Immature natural killer cell (primary cell): ENCODE measurements around the gene PPP5C. TPM values are rescaled to one million over a fixed set of nuclear protein-coding genes. Genes with fewer than 3 reads are reported as not detected.

Experiments used
- DNase-seq, 3 donors: peaks; one replicate each; pipeline ENCODE4 v3.0.0; 2022; ENCODE audit warnings: mixed read lengths in 1 of 3
- H3K27ac Mint-ChIP-seq, 6 donors: one replicate each; pipeline ENCODE4 v1.8.0; 2020; ENCODE audit warnings: mixed read lengths in 6 of 6, mild to moderate bottlenecking in 5 of 6, inconsistent platforms in 4 of 6, moderate library complexity in 3 of 6
- H3K27me3 Mint-ChIP-seq, 3 donors: one replicate each; pipeline ENCODE4 v1.8.0; 2020 to 2021; ENCODE audit warnings: low read depth in 3 of 3, mild to moderate bottlenecking in 3 of 3, mixed read lengths in 3 of 3, moderate library complexity in 3 of 3, inconsistent platforms in 1 of 3
- H3K36me3 Mint-ChIP-seq, 3 donors: one replicate each; pipeline ENCODE4 v1.8.0; 2020; ENCODE audit warnings: mixed read lengths in 3 of 3, inconsistent platforms in 2 of 3, mild to moderate bottlenecking in 2 of 3
- H3K4me1 Mint-ChIP-seq, 2 donors: one replicate each; pipeline ENCODE4 v1.8.0; 2020; ENCODE audit warnings: inconsistent platforms in 2 of 2, mild to moderate bottlenecking in 2 of 2, mixed read lengths in 2 of 2, moderate library complexity in 1 of 2
- H3K4me3 Mint-ChIP-seq, 5 donors: one replicate each; pipeline ENCODE4 v1.8.0; 2020; ENCODE audit warnings: mild to moderate bottlenecking in 5 of 5, mixed read lengths in 5 of 5, inconsistent platforms in 3 of 5, moderate library complexity in 3 of 5
- H3K9me3 Mint-ChIP-seq, 6 donors: one replicate each; pipeline ENCODE4 v1.8.0; 2020; ENCODE audit warnings: mild to moderate bottlenecking in 6 of 6, mixed read lengths in 6 of 6, inconsistent platforms in 4 of 6, moderate library complexity in 3 of 6
- polyA plus RNA-seq, 3 donors: library from polyadenylated mRNA; unstranded; fragments of 300-500 nt; fragmentation: Illumina TruSeq; gene quantifications; one replicate each; pipeline ENCODE4 v1.2.3, GENCODE V29; 2021

PPP5C gene, protein sequence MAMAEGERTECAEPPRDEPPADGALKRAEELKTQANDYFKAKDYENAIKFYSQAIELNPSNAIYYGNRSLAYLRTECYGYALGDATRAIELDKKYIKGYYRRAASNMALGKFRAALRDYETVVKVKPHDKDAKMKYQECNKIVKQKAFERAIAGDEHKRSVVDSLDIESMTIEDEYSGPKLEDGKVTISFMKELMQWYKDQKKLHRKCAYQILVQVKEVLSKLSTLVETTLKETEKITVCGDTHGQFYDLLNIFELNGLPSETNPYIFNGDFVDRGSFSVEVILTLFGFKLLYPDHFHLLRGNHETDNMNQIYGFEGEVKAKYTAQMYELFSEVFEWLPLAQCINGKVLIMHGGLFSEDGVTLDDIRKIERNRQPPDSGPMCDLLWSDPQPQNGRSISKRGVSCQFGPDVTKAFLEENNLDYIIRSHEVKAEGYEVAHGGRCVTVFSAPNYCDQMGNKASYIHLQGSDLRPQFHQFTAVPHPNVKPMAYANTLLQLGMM
- polyA plus RNA-seq: 10 to 100 TPM; 25.0 to 80.9 (median 63.8) TPM

DNA sequence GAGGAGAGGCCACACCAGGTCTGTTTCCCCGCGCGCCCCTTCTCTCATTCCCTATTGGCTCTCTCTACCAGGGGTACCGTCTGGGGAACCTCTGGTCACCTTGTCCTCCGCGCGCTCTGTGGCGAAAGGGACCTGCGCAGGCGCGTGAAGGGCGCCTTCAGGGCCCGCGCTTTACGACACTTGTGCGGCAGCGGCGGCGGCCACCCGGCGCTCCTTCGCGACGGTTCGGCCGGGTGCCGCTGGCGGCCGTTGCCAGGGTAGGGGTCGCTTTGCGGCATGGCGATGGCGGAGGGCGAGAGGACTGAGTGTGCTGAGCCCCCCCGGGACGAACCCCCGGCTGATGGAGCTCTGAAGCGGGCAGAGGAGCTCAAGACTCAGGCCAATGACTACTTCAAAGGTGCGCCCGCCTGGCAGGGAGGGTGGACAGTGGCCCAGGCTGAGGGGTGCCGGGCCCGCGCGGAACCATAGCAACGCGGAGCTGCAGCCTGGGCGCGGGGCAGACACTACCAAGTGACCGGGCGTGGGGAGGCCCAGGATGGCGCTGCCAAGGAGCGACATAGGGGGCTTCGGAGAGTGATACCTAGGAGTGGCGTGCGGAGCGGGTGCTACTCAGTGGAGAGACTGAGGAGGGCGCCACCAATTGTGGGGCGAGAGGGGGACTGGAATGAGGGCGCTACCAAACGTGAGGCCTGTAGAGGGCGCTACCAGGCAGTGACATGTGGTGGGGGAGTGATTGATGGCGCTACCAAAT is at the start of gene PPP5C:
Gene PPP5C, plus strand, starts transcription at position 267 of the 751 bp plus-strand sequence. Its CDS starts 10 bp downstream, at position 277.
- peak; percentile 87 to 88 (median 88) for DNase-seq
- H3K4me3 Mint-ChIP-seq: peak within 1 kb of the TSS; percentile 94 to 98 (median 97)
- peaks cover 17 to 20% (median 17%) of the 10 kb centered on the region in 3 donors for H3K27me3 Mint-ChIP-seq
- H3K4me1 Mint-ChIP-seq: peaks cover 62 to 67% of the 10 kb centered on the region in 2 donors
- no peaks in the 10 kb centered on the region for H3K9me3 Mint-ChIP-seq
- peak within 1 kb of the TSS; percentile 77 to 94 (median 88) for H3K27ac Mint-ChIP-seq
- H3K36me3 Mint-ChIP-seq: peaks cover 0 to 4% (median 0%) of the 10 kb centered on the region in 3 donors

DNA sequence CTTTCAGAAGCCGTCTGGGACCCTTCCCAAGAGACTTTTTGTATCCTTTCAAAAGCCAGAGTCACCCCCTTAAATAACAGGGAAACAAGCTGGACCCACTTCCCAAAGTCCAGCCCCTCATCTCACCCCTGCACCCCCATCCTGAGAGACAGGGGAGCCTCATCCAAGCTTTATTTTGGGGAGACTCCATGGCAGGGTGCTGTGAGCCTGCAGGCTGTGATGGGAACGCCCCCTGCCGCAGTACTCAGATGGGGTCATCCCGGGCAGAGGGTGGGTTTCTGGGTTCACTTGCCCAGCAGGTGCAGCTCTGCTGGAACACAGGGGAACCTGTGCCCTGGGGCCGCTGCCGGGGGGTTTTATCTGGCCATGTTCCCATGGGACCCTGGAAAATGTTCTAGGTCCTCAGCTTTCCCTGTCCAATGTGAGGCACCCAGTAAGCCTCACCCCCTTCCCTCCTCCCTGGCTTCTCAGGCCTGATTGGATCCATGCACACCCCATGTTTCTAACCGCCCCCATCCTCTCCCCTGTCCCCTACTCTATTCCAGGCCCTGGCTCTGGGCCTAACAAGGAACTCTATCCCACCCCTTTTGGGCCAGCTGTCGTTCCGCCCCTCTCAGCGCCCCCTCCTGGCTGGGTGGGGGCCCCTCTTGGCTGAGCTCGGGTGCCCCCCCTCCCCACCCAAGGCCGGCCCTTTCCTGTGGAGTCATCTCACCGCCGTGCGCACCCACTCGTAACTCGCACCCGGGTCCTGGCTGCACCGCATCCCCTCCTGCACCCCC is 49.0 kb upstream of the PPP5C start:
- H3K36me3 Mint-ChIP-seq: peaks cover 0 to 3% (median 0%) of the 10 kb centered on the region in 3 donors
- no peak overlapping the region for H3K4me3 Mint-ChIP-seq
- H3K9me3 Mint-ChIP-seq: peaks cover 0 to 1% (median 0%) of the 10 kb centered on the region in 6 donors
- no peaks in the 10 kb centered on the region for H3K4me1 Mint-ChIP-seq
- no peak overlapping the region for H3K27ac Mint-ChIP-seq
- no peak for DNase-seq
- H3K27me3 Mint-ChIP-seq: peaks cover 7 to 16% (median 10%) of the 10 kb centered on the region in 3 donors

DNA sequence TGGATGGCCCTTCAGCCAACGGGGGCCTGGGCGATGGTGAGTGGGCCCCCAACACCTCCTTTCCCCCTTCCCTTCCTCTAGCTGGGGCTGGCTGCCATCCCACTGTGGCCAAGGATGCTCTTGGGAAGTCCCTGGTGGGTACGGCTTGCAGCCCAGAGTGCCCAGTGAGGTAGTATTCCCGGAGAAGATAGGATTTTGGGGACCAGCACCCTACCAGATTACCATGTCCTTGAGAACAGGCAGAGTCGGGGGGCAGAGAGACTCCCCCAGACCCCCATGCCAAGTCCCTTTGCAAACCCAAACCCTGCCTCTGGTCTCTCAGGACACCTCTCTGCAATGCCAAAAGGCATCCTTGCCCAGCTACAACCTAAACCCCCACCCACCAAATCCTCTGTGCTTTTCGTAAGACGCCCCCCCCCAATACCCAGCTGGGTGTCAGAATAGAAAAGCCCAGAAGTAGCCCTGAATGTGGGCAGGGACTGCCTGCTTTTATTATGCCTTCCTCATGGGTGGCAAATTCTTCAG is 48.3 kb upstream of the PPP5C start:
- Mint-ChIP-seq H3K27me3 (peaks cover 8 to 17% (median 10%) of the 10 kb centered on the region in 3 donors), H3K4me1 (no peaks in the 10 kb centered on the region), H3K36me3 (peaks cover 0 to 3% (median 0%) of the 10 kb centered on the region in 3 donors), H3K27ac (no peak overlapping the region), H3K4me3 (no peak overlapping the region), H3K9me3 (peaks cover 0 to 1% (median 0%) of the 10 kb centered on the region in 6 donors)
- no peak for DNase-seq

DNA sequence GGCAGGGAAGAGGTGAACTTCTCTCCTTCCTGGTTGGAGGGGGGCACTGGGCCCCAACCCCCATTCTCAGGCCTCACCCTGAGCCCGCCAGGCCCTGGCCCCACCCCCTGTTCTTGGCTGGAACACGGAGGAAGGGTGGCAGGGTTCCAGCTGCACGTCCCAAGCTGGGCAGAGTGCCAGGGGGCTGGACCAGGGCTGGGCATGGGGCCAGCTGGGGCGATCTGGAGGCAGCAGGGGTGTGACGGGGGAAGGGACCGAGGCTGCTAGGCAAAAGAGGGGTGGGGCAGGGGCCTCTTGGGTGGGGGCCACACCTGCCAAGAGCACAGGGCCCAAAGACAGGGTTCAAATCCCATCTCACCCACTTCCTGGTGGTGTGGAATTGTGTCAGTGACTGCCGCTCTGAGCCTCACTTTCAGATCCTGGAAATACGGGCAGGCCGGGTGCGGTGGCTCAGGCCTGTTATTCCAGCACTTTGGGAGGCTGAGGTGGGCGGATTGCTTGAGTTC is 47.8 kb upstream of the PPP5C start:
- Mint-ChIP-seq H3K27me3 (peaks cover 8 to 17% (median 10%) of the 10 kb centered on the region in 3 donors), H3K36me3 (peaks cover 0 to 3% (median 0%) of the 10 kb centered on the region in 3 donors), H3K4me1 (no peaks in the 10 kb centered on the region), H3K9me3 (peaks cover 0 to 1% (median 0%) of the 10 kb centered on the region in 6 donors), H3K4me3 (no peak overlapping the region), H3K27ac (no peak overlapping the region)
- DNase-seq: no peak

DNA sequence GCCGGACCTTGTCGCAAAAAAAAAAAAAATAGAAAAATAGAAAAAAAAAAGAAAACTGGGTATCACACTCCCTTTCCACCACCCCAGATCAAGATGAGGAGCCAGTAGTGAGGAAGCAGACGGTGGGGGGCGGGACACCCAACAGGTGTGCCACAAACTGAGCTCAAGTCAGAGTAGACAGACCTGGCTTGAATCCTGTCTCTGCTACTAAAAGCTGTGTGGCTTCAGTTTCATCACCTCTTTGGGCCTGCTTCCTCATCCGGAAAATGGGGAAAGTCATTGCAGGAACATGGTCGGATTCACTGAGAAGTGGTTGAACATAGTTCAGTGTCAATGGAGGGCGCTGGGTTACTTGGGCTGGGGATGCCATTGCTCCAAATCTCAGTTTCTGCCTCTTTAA is 47.2 kb upstream of the PPP5C start:
- Mint-ChIP-seq H3K36me3 (peaks cover 0 to 3% (median 0%) of the 10 kb centered on the region in 3 donors), H3K27me3 (peaks cover 6 to 19% (median 8%) of the 10 kb centered on the region in 3 donors), H3K9me3 (peaks cover 0 to 1% (median 0%) of the 10 kb centered on the region in 6 donors), H3K4me3 (no peak overlapping the region), H3K27ac (no peak overlapping the region), H3K4me1 (no peaks in the 10 kb centered on the region)
- no peak for DNase-seq

DNA sequence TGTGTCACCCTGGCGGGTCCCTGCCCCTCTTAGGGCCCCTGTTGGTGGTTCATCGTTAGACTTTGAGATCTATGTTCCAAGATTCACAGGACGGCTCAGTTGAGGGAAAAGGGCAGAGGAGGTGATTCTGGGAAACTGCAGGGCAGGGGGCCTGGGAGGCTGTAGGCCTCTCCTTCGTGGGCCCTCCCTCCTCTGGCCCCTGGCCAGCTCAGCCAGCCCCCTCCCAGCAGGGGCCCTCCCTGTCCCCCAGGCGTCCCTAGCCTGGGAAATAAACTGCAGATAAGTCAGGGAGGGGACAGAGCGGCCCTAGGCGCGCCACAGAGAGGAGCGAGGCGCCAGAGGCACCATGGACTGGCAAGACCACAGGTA is 43.6 kb upstream of the PPP5C start:
- Mint-ChIP-seq H3K27ac (no peak overlapping the region), H3K9me3 (peaks cover 0 to 6% (median 5%) of the 10 kb centered on the region in 6 donors), H3K27me3 (peaks cover 0 to 11% (median 6%) of the 10 kb centered on the region in 3 donors), H3K4me3 (no peak overlapping the region), H3K36me3 (peaks cover 0 to 5% (median 0%) of the 10 kb centered on the region in 3 donors), H3K4me1 (no peaks in the 10 kb centered on the region)
- DNase-seq: no peak

DNA sequence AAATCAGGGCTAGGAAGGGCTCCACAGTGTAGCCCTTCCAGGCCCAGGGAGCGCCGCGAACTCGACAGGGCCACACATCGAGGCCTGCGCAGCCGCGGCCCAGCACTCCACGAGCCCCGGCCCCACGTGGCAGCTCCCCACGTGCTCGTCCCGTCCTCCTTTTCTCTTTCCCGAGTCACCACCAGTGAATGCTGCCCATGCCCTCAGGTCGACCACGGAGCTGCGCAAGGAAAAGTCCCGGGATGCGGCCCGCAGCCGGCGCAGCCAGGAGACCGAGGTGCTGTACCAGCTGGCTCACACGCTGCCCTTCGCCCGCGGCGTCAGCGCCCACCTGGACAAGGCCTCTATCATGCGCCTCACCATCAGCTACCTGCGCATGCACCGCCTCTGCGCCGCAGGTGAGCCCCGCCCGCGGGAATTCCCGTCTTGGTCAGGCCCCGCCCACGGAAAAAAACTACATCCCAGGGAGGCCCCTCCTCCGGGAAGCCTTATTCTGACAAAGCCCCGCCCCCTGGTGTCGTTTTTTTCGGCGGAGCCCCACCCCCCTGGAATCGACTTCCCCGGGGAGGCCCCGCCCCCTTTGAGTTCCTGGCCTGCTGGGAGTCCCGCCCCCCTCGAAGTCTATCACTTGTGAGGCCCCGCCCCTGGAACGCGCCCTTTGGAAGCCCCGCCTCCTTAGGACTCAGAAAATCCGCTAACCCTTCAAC is 43.0 kb upstream of the PPP5C start:
- Mint-ChIP-seq H3K4me3 (no peak overlapping the region), H3K4me1 (no peaks in the 10 kb centered on the region), H3K27me3 (peaks cover 0 to 10% (median 3%) of the 10 kb centered on the region in 3 donors), H3K36me3 (peaks cover 0 to 5% (median 0%) of the 10 kb centered on the region in 3 donors), H3K9me3 (peaks cover 0 to 5% (median 5%) of the 10 kb centered on the region in 6 donors), H3K27ac (no peak overlapping the region)
- DNase-seq: no peak

DNA sequence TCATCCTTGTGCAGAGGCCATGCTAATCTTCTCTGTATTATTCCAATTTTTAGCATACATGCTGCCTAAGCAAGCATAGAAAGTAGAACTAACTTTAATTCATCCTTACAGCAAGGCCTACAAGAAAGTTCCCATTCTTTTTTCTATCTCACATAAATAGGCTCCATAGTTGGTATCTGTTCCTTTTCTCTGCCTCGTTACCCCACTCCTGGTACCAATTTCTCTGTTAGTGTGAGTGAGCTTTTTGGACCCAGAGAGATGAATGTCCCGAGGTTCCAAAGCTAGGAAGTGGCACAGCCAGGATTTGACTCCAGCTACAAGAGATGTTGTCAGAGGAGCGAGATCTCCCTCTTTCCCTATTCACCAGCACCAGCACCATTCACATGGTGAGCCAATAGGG is 40.4 kb upstream of the PPP5C start:
- peaks cover 0 to 5% (median 5%) of the 10 kb centered on the region in 6 donors for H3K9me3 Mint-ChIP-seq
- DNase-seq: no peak
- H3K27ac Mint-ChIP-seq: no peak overlapping the region
- no peak overlapping the region for H3K4me3 Mint-ChIP-seq
- peaks cover 0 to 5% (median 0%) of the 10 kb centered on the region in 3 donors for H3K36me3 Mint-ChIP-seq
- no peaks in the 10 kb centered on the region for H3K4me1 Mint-ChIP-seq
- peaks cover 0 to 4% (median 2%) of the 10 kb centered on the region in 3 donors for H3K27me3 Mint-ChIP-seq

DNA sequence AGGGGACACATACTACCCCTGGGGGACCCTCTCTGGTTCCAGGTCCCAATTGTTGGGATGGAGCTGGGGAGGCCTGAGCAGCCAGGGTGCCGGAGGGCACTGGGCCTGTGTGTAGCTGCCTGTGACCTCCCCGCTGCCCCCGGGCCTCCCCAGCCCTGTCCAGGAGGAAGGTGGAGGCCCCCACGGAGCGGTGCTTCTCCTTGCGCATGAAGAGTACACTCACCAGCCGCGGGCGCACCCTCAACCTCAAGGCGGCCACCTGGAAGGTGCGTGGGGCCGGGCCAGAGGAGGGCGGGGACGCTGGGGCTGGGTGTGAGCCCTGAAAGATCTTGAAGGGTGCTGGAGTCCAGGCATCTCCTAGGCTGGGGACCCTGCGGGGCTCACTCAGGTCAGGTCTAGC is 38.4 kb upstream of the PPP5C start:
- DNase-seq: no peak
- Mint-ChIP-seq H3K27me3 (peaks cover 0 to 6% (median 2%) of the 10 kb centered on the region in 3 donors), H3K4me1 (no peaks in the 10 kb centered on the region), H3K36me3 (peaks cover 0 to 5% (median 0%) of the 10 kb centered on the region in 3 donors), H3K9me3 (peaks cover 0 to 5% (median 5%) of the 10 kb centered on the region in 6 donors), H3K4me3 (no peak overlapping the region), H3K27ac (no peak overlapping the region)

DNA sequence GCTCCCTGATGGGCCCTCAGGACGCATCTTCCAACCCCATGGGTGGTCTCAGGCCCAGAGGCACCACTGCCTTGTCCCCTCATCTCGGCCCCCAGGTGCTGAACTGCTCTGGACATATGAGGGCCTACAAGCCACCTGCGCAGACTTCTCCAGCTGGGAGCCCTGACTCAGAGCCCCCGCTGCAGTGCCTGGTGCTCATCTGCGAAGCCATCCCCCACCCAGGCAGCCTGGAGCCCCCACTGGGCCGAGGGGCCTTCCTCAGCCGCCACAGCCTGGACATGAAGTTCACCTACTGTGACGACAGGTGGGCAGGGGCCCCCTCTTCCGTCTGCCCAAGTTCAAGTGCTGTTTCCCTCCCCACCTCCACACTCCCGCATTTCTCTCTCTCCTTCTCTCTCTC is 37.8 kb upstream of the PPP5C start:
- DNase-seq: no peak

DNA sequence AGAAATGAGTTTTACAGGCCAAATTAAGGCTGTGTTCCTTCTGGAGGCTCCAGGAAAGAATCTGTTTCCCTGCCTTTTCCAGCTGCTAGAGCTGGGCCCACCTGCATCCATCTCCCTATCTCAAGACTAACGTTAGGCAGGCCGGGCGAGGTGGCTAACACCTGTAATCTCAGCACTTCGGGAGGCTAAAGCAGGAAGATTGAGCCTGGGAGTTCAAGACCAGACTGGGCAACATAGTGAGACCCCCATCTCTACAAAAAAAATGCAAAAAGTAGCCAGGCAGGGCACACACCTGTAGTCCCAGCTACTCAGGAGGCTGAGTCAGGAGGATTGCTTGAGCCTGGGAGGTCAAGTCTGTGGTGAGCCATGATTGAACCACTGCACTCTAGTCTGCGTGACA is 35.4 kb upstream of the PPP5C start:
- Mint-ChIP-seq H3K27ac (no peak overlapping the region), H3K4me1 (no peaks in the 10 kb centered on the region), H3K4me3 (no peak overlapping the region), H3K27me3 (peaks cover 0 to 6% (median 2%) of the 10 kb centered on the region in 3 donors), H3K9me3 (peaks cover 0 to 5% (median 1%) of the 10 kb centered on the region in 6 donors), H3K36me3 (peaks cover 0 to 5% (median 0%) of the 10 kb centered on the region in 3 donors)
- no peak for DNase-seq

More for the DNA sequence above, 37.8 kb upstream of the PPP5C start:
- no peak overlapping the region for H3K27ac Mint-ChIP-seq
- H3K4me3 Mint-ChIP-seq: no peak overlapping the region
- H3K9me3 Mint-ChIP-seq: peaks cover 0 to 5% (median 5%) of the 10 kb centered on the region in 6 donors
- H3K4me1 Mint-ChIP-seq: no peaks in the 10 kb centered on the region
- peaks cover 0 to 5% (median 0%) of the 10 kb centered on the region in 3 donors for H3K36me3 Mint-ChIP-seq
- H3K27me3 Mint-ChIP-seq: peaks cover 2 to 6% (median 2%) of the 10 kb centered on the region in 3 donors
